ENCODE data around the gene MAP3K9. TPM values are rescaled to one million over a fixed set of nuclear protein-coding genes. Genes with fewer than 3 reads are reported as not detected.

Gene MAP3K9
- polyA plus RNA-seq, 1 donor = 5.9 TPM

GRCh38 chr14:70698288-70698687 is 111.0 kb downstream of the MAP3K9 start:
- DNase-seq = no peak

- no peak for DNase-seq
These were observed 111.6 kb downstream of the MAP3K9 start for GRCh38 chr14:70697701-70698100.

- no peak for DNase-seq
These were observed 113.3 kb downstream of the MAP3K9 start for GRCh38 chr14:70696026-70696425.

GRCh38 chr14:70692210-70692609 is 117.1 kb downstream of the MAP3K9 start:
- no peak for DNase-seq

- no peak for DNase-seq
These were observed 123.7 kb downstream of the MAP3K9 start for GRCh38 chr14:70685474-70686197.

- DNase-seq = no peak
These were observed 125.3 kb downstream of the MAP3K9 start for GRCh38 chr14:70683983-70684382.

GRCh38 chr14:70680748-70681147 is 128.6 kb downstream of the MAP3K9 start:
- DNase-seq = no peak

GRCh38 chr14:70677341-70677740 is 132.0 kb downstream of the MAP3K9 start:
- DNase-seq = no peak

Other genes with a start within 250 kb of the MAP3K9 start
- gene MED6, start 208.9 kb downstream of the MAP3K9 start, polyA plus RNA-seq (ENCODE audit: insufficient read length) = 45.5 TPM
- gene TTC9, start 167.6 kb downstream of the MAP3K9 start, polyA plus RNA-seq (ENCODE audit: insufficient read length) = 2.8 TPM
- 55.4 TPM for gene PCNX1, start 97.9 kb upstream of the MAP3K9 start, polyA plus RNA-seq (ENCODE audit: insufficient read length)

All from left kidney (tissue), 2 donors.